Ovary (tissue), 9 donors: ENCODE data around the gene PGGHG. TPM values are rescaled to one million over a fixed set of nuclear protein-coding genes. Genes with fewer than 3 reads are reported as not detected.
A peak's percentile ranks its signal among the peaks of the same experiment; 100 is the strongest.
"Not testable (repeated sequence)": the region's sequence is repeated elsewhere in the genome, so short reads cannot be mapped to it uniquely, and the experiment has no call there.

Experiments used
- DNase-seq, 5 donors: peaks; one replicate each; pipeline ENCODE4 v3.0.0-alpha.2; 2019 to 2020
- H3K27ac ChIP-seq, 2 donors: fragments of 200-600 bp; one replicate each; pipeline versions ENCODE4 v1.5.1 to v1.8.0; 2019 to 2022
- H3K27me3 ChIP-seq: fragments of 200-600 bp; one replicate; pipeline ENCODE4 v1.8.0; 2022
- H3K36me3 ChIP-seq: fragments of 200-600 bp; sonication (generic); one replicate; pipeline ENCODE4 v1.5.1; 2019
- H3K4me1 ChIP-seq: one replicate; pipeline ENCODE4 v1.8.1; 2013; ENCODE audit warnings: mild to moderate bottlenecking, moderate library complexity; ENCODE audit not compliant: insufficient read depth
- H3K4me3 ChIP-seq: fragments of 200-600 bp; sonication (generic); one replicate; pipeline ENCODE4 v1.5.1; 2017
- H3K9me3 ChIP-seq, 2 donors: fragments of 200-600 bp in 1 of 2; sonication (generic) in 1 of 2; one replicate each; pipeline versions ENCODE4 v1.5.1 to v1.8.1; 2013 to 2019; ENCODE audit warnings: mild to moderate bottlenecking in 1 of 2, moderate library complexity in 1 of 2
- CTCF ChIP-seq, 3 donors: fragments of 450-650 bp in 2 of 3; fragments of 200-600 bp in 1 of 3; IDR thresholded peaks; one replicate each; pipeline versions ENCODE4 v1.5.1 to v1.8.0; 2016 to 2022; ENCODE audit warnings: antibody characterized with exemption in 3 of 3, mild to moderate bottlenecking in 1 of 3
- EP300 ChIP-seq: sonication (generic); formaldehyde crosslinking; IDR thresholded peaks from one replicate; pipeline ENCODE4 v1.6.1; 2017; ENCODE audit warnings: antibody characterized with exemption
- POLR2A ChIP-seq: fragments of 450-650 bp; IDR thresholded peaks from one replicate; pipeline ENCODE4 v1.6.1; 2017; ENCODE audit warnings: antibody characterized with exemption, mild to moderate bottlenecking, moderate library complexity
- WGBS, 3 donors: extraction: QIAGEN DNeasy Blood & Tissue Kit in 1 of 3; methylation state at CpG; one replicate each; pipeline versions ENCODE4 v1.1.5 to v1.1.7; 2013 to 2017; 5-methylcytosine and 5-hydroxymethylcytosine counted together
- intact Hi-C, 4 donors: fragments of 100-400 bp; cut with DNase I; formaldehyde crosslinking; loops; one replicate each; pipeline versions ENCODE4 v1.11.0 to v1.15.1; 2022 to 2023
- polyA plus RNA-seq, 2 donors: library from polyadenylated mRNA; stranded (reverse); fragments of 200-250 nt in 1 of 2; fragments of 350-450 nt in 1 of 2; fragmentation: Illumina TruSeq in 1 of 2; extraction: RNeasy Lipid Tissue Mini Kit (QIAGEN cat#74804) in 1 of 2; gene quantifications; one replicate each; pipeline ENCODE4 v1.2.3, GENCODE V29; 2013 to 2014
- total RNA-seq, 7 donors: library from RNA; depleted of rRNA in 2 of 7; stranded (reverse); fragments of >200 nt in 2 of 7; fragmentation: NEBNext Ultra II Directional in 3 of 7; extraction: Animal tissue kit (Norgen Biotek cat#: 25700) in 3 of 7; gene quantifications; one replicate each; pipeline versions ENCODE4 v1.1.0 to v1.2.4, GENCODE V29; 2016 to 2023
- donor health status: DM: no; HTN: no; CAD: no; lungs with moderate emphysema.
- donor health status: DM: no; HTN: no; CAD: no.
- donor health status: Bipolar disorder and iron deficiency.
- donor health status: DM: yes; HTN: yes; CAD: no.
- donor health status: DM: no; HTN: no; CAD: no.
- donor health status: DM: yes; HTN: yes; CAD: no.

Gene PGGHG
- total and polyA plus RNA-seq, 9 donors, result 0.25 to 21.3 (median 9.3) TPM

- 32 to 45% (median 42%) methylated on average over 8 of the region's 8 CpGs for WGBS, 3 donors
- Histone ChIP-seq H3K9me3 (no peaks in the 10 kb centered on the region), H3K4me1 (peaks cover 20% of the 10 kb centered on the region), H3K27me3 (no peaks in the 10 kb centered on the region), H3K36me3 (no peaks in the 10 kb centered on the region), H3K4me3 (peak overlapping the region; percentile 76), H3K27ac (peak overlapping the region; percentile 79 to 88)
- no peak for TF ChIP-seq CTCF (IDR thresholded peaks at IDR 0.05)
- TF ChIP-seq POLR2A, result no peak
- no peak for TF ChIP-seq EP300
- intact Hi-C loops, result loop anchor here in 1 of 4 donors (2.0 kb wide), 1 partner anchor 41 kb away; no protein-coding TSS in a partner anchor
- peak in 1 of 5 donors; percentile 60 for DNase-seq
Measured at GRCh38 chr11:313304-313786, 24.4 kb downstream of the PGGHG start.

GRCh38 chr11:313787-314553 lies 25.0 kb downstream of the PGGHG start, which contains the start of gene IFITM1:
Gene IFITM1 (plus strand): TSS chr11:314040. CDS start chr11:314171, 131 bp downstream.
- H3K4me3 ChIP-seq, result peak within 1 kb of the TSS; percentile 76
- H3K9me3 ChIP-seq, result no peaks in the 10 kb centered on the region
- no peaks in the 10 kb centered on the region for H3K27me3 ChIP-seq
- peak within 1 kb of the TSS; percentile 79 to 88 for H3K27ac ChIP-seq
- peak in 3 of 5 donors; percentile 58 to 73 (median 71) for DNase-seq
- H3K36me3 ChIP-seq, result no peaks in the 10 kb centered on the region
- peaks cover 20% of the 10 kb centered on the region for H3K4me1 ChIP-seq
- intact Hi-C loops, result loop anchor here in 1 of 4 donors (2.0 kb wide), 1 partner anchor 41 kb away; no protein-coding TSS in a partner anchor
- TF ChIP-seq POLR2A (peak; percentile 91), CTCF (IDR thresholded peaks at IDR 0.05) (no peak), EP300 (peak; percentile 4)
- WGBS, 3 donors, result 0 to 7% (median 3%) methylated on average over 18 of the region's 18 CpGs

DNA sequence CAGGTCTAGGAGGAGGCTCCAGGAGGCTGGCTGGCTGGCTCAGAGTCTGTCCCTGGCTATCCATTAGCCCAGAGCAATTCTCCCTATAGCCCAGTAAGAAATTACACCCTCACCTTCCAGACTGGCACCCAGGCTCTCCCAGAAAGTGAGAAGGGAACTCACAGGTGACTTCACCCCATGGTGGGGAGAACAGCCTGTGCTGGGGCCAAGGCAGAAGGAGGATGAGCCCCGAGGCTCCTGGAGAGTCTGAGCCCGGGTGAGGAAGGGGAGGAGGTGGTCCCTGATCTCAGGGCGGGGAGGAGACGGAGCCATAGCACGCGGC lies 25.6 kb downstream of the PGGHG start:
- H3K36me3 ChIP-seq, H3K9me3 ChIP-seq, DNase-seq, H3K27me3 ChIP-seq, intact Hi-C loops: not testable (repeated sequence)
- peak overlapping the region; percentile 76 for H3K4me3 ChIP-seq
- H3K4me1 ChIP-seq, result peaks cover 17% of the 10 kb centered on the region
- peak overlapping the region; percentile 79 to 88 for H3K27ac ChIP-seq
- WGBS, 3 donors, result 0 to 4% (median 0%) methylated on average over 6 of the region's 6 CpGs

DNA sequence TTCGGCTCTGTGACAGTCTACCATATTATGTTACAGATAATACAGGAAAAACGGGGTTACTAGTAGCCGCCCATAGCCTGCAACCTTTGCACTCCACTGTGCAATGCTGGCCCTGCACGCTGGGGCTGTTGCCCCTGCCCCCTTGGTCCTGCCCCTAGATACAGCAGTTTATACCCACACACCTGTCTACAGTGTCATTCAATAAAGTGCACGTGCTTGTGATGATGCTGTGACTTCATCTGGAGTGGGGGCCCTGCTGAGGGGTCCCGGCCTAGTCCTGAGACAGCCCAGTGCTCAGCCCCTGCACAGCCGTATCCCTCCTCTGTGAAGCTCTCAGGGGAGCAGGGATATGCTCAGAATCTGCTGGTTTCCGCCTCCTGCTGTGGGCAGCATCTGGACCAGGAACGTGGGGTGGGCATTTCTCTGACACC lies 26.1 kb downstream of the PGGHG start:
- DNase-seq, result no peak
- Histone ChIP-seq H3K9me3 (no peaks in the 10 kb centered on the region), H3K27ac (peak overlapping the region; percentile 88 to 89), H3K4me1 (peaks cover 15% of the 10 kb centered on the region), H3K27me3 (no peaks in the 10 kb centered on the region), H3K36me3 (no peaks in the 10 kb centered on the region), H3K4me3 (peak overlapping the region; percentile 76)
- no peak for TF ChIP-seq POLR2A
- no peak for TF ChIP-seq EP300
- no peak for TF ChIP-seq CTCF (IDR thresholded peaks at IDR 0.05)
- WGBS, 3 donors, result 7 to 24% (median 9%) methylated on average over 9 of the region's 9 CpGs
- intact Hi-C loops, result no loop called here

DNA sequence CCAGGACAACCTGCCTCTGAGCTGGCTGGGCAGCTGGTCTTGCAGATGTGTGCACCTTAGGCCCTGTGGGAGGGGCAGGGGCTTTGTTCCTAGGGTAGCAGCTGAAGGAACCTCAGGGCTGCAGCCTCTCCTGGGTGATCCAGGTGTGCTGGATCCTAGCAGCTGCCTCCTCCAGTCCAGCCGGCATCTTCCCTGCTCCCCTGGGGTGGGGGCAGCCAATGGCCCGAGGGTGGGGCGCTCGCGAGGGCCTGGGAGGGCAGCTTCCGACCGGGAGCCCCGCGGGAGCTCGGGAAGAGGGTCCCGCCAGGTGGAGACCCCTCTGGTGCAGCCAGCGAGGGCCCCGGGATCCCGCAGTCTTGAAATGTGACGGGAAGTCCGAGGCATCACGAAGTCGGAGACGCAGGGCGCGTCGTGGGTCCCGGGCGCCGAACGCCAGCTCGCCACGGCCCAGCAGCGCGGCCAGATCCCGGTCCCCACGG lies 26.6 kb downstream of the PGGHG start:
- Histone ChIP-seq H3K4me1 (peaks cover 15% of the 10 kb centered on the region), H3K9me3 (no peaks in the 10 kb centered on the region), H3K36me3 (no peaks in the 10 kb centered on the region), H3K27me3 (no peaks in the 10 kb centered on the region), H3K27ac (peak overlapping the region; percentile 88 to 89), H3K4me3 (peak overlapping the region; percentile 76)
- peak in 1 of 5 donors; percentile 52 for DNase-seq
- 7 to 15% (median 13%) methylated on average over 4 to 32 of the region's 32 CpGs for WGBS, 3 donors
- intact Hi-C loops, result no loop called here
- TF ChIP-seq POLR2A (no peak), CTCF (IDR thresholded peaks at IDR 0.05) (no peak), EP300 (no peak)
